ENCODE data around the gene FAM13B.

DNA sequence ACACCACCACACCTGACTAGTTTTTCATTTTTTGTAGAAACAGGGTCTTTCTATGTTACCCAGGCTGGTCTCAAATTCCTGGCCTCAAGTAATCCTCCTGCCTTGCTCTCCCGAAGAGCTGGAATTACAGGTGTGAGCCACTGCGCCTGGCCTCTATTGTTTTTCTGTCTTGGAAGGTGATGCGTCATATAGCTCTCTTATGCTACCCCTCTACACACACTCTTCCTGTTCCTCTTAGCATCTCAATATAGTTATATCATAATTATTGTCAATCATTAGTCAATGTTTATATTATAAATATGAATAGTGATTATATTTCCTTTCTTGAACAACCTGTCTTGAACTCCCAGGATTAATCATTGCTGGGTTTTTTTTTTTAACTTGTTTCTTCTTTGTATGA lies 136.3 kb downstream of the FAM13B start:
- TF ChIP-seq, protein P1, sequence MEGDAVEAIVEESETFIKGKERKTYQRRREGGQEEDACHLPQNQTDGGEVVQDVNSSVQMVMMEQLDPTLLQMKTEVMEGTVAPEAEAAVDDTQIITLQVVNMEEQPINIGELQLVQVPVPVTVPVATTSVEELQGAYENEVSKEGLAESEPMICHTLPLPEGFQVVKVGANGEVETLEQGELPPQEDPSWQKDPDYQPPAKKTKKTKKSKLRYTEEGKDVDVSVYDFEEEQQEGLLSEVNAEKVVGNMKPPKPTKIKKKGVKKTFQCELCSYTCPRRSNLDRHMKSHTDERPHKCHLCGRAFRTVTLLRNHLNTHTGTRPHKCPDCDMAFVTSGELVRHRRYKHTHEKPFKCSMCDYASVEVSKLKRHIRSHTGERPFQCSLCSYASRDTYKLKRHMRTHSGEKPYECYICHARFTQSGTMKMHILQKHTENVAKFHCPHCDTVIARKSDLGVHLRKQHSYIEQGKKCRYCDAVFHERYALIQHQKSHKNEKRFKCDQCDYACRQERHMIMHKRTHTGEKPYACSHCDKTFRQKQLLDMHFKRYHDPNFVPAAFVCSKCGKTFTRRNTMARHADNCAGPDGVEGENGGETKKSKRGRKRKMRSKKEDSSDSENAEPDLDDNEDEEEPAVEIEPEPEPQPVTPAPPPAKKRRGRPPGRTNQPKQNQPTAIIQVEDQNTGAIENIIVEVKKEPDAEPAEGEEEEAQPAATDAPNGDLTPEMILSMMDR (IDR thresholded peaks at IDR 0.05 in 2 of 3, conservative IDR thresholded peaks at IDR 0.05 in 1 of 3; ENCODE audit: insufficient read depth in 2 of 3, low read depth in 1 of 3, low read length in 3 of 3) = no peak
- TF ChIP-seq PRPF4 (IDR thresholded peaks at IDR 0.05; ENCODE audit: insufficient read depth, low read depth, low read length, poor library complexity, severe bottlenecking) (no peak), RAD21 (CRISPR knock-in tag; conservative IDR thresholded peaks at IDR 0.05 in 1 of 2, IDR thresholded peaks at IDR 0.05 in 1 of 2) (no peak)
